Panc1 (cell line): ENCODE results near the gene OR6B2. TPM values are rescaled to one million over a fixed set of nuclear protein-coding genes. Genes with fewer than 3 reads are reported as not detected.

Experiments
- ATAC-seq: fragments of 200-7000 bp; cut with Tn5 transposase; 2 replicates; pipeline ENCODE4 v1.9.1; 2020; ENCODE audit warnings: mild to moderate bottlenecking, moderate library complexity
- BruUV-seq: library from RNA; stranded (reverse); fragments of 400-500 nt; replicated peaks from 2 replicates; lab custom pipeline; 2021; lab: Mats Ljungman, UMichigan
- CTCF ChIA-PET: fragments of 300-600 bp; sonication (Branson Sonifier 250); formaldehyde crosslinking; loops from one replicate; lab custom pipeline; 2022; ENCODE audit warnings: antibody characterized with exemption; lab: Charles Lee
- POLR2A ChIA-PET: fragments of 300-600 bp; sonication (Branson Sonifier 250); formaldehyde crosslinking; loops from one replicate; lab custom pipeline; 2022; ENCODE audit warnings: antibody characterized with exemption; lab: Charles Lee
- DNase-seq: peaks from one replicate; pipeline ENCODE4 v3.0.0-alpha.2; 2010; ENCODE audit warnings: low read depth, low spot score
- H3K27ac ChIP-seq: 2 replicates; pipeline ENCODE4 v1.5.1; 2011; ENCODE audit warnings: mild to moderate bottlenecking, low read length, inconsistent platforms
- H3K27me3 ChIP-seq: fragments of 200-500 bp; sonication (Bioruptor generic); 2 replicates; pipeline ENCODE4 v1.6.0; 2014; ENCODE audit warnings: low read length, inconsistent platforms; ENCODE audit not compliant: control insufficient read depth, insufficient read depth
- H3K36me3 ChIP-seq: fragments of 200-500 bp; sonication (Bioruptor generic); 2 replicates; pipeline ENCODE4 v1.5.1; 2014; ENCODE audit warnings: inconsistent platforms, mild to moderate bottlenecking, low read length, moderate library complexity; ENCODE audit not compliant: control insufficient read depth, insufficient read depth
- H3K4me1 ChIP-seq: 2 replicates; pipeline ENCODE4 v1.5.1; 2011; ENCODE audit warnings: inconsistent platforms, mild to moderate bottlenecking, low read length, moderate library complexity; ENCODE audit not compliant: control insufficient read depth, insufficient read depth
- H3K4me3 ChIP-seq, 2 experiments: 2 replicates each; pipeline ENCODE4 v1.5.1; 2011 to 2012; ENCODE audit warnings: low read depth in 2 of 2, low read length in 2 of 2, mild to moderate bottlenecking in 2 of 2, inconsistent platforms in 1 of 2, moderate library complexity in 1 of 2
- H3K9me3 ChIP-seq: fragments of 200-500 bp; sonication (Bioruptor generic); 2 replicates; pipeline ENCODE4 v1.5.1; 2014; ENCODE audit warnings: low read depth, mild to moderate bottlenecking, inconsistent platforms, low read length, moderate library complexity; ENCODE audit not compliant: control insufficient read depth, insufficient read depth
- CTCF ChIP-seq: fragments of 450-650 bp; IDR thresholded peaks from 2 replicates; pipeline ENCODE4 v1.5.1; 2017; ENCODE audit warnings: mild to moderate bottlenecking
- POLR2AphosphoS5 ChIP-seq: IDR thresholded peaks from 2 replicates; pipeline ENCODE4 v1.6.1; 2012; ENCODE audit warnings: mild to moderate bottlenecking, low read depth, low read length, moderate library complexity
- REST ChIP-seq, 2 experiments: IDR thresholded peaks; 2 replicates each; pipeline ENCODE4 v1.6.1; 2011 to 2012; ENCODE audit warnings: low read depth in 2 of 2, control low read depth in 1 of 2, low read length in 1 of 2, mild to moderate bottlenecking in 1 of 2, moderate library complexity in 1 of 2; ENCODE audit not compliant: insufficient read depth in 1 of 2
- SIN3A ChIP-seq: IDR thresholded peaks from 2 replicates; pipeline ENCODE4 v1.6.1; 2012; ENCODE audit warnings: low read depth, mild to moderate bottlenecking, low read length, moderate library complexity, borderline replicate concordance; ENCODE audit not compliant: insufficient read depth
- TCF7L2 ChIP-seq: IDR thresholded peaks from 2 replicates; pipeline ENCODE4 v1.6.1; 2011; ENCODE audit warnings: mild to moderate bottlenecking, low read depth, low read length, inconsistent platforms
- in situ Hi-C: cut with HindIII; loops from 2 replicates; pipeline ENCODE4 v1.10.0; 2016; ENCODE audit warnings: low sequenced_read_pairs, low pct_unique_long_range_greater_than_20kb
- intact Hi-C: fragments of 100-400 bp; cut with micrococcal nuclease; formaldehyde crosslinking; loops from one replicate; pipeline ENCODE4 v1.10.0; 2022; ENCODE audit not compliant: unreplicated experiment
- total RNA-seq: library from RNA; stranded (reverse); gene quantifications from one replicate; pipeline ENCODE4 v1.2.1, GENCODE V29; 2021; ENCODE audit not compliant: unreplicated experiment

Gene OR6B2
- total RNA-seq, 1 experiment from 2014 or later: not detected

- POLR2A ChIA-PET: no interaction called here
- CTCF ChIA-PET: no interaction called here
- Histone ChIP-seq H3K27ac (no peak overlapping the region), H3K9me3 (no peaks in the 10 kb centered on the region), H3K27me3 (no peaks in the 10 kb centered on the region), H3K36me3 (peaks cover 21% of the 10 kb centered on the region), H3K4me1 (no peaks in the 10 kb centered on the region), H3K4me3 (no peak overlapping the region)
- no peak for ATAC-seq
- TF ChIP-seq CTCF (no peak), POLR2AphosphoS5 (no peak), SIN3A (no peak), REST (IDR thresholded peaks at IDR 0.05; ENCODE audit: insufficient read depth in 1 of 2, low read depth in 2 of 2, low read length in 1 of 2) (no peak), TCF7L2 (no peak)
- intact Hi-C loops (no loop called here), in situ Hi-C loops (no loop called here)
- no TSS peak for BruUV-seq
- DNase-seq: no peak
Measured at GRCh38 chr2:240014327-240014726, 15.9 kb downstream of the OR6B2 start.

DNA sequence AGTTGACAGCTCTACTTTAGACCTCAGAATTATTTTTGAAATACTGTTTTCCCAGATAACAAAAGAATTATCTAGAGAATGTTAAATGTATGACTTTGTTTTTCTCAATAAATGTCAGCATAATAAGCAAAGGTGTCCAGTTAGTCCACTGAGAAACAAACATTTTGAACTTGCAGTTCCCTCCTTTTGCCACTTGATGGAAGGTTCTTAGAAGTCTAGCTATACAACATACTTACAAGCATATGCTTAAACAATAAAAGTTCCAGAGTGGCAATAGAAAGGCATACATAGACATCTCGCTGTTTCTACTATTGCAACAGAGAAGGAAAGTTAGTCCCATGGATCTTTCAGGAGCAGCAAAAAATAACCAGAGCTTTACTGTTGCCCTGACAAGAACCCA, 16.9 kb downstream of the OR6B2 start:
- no peaks in the 10 kb centered on the region for H3K9me3 ChIP-seq
- peaks cover 22% of the 10 kb centered on the region for H3K36me3 ChIP-seq
- H3K4me1 ChIP-seq: no peaks in the 10 kb centered on the region
- H3K4me3 ChIP-seq: no peak overlapping the region
- ChIA-PET CTCF (interaction anchor here (0.5 to 0.8 kb wide), 2 partner anchors 10 to 14 kb away, joined by 3 read pairs; no protein-coding TSS in a partner anchor), POLR2A (no interaction called here)
- intact Hi-C loops (no loop called here), in situ Hi-C loops (no loop called here)
- DNase-seq (no peak), ATAC-seq (no peak)
- TF ChIP-seq CTCF (peak; percentile 39; the same call in 1 of the 2 replicates), TCF7L2 (no peak)
- no peak overlapping the region for H3K27ac ChIP-seq
- TSS peak; percentile 38 for BruUV-seq
- no peaks in the 10 kb centered on the region for H3K27me3 ChIP-seq
